GM12875 (cell line): ENCODE results near the gene CD2.

Experiments
- H3K4me3 ChIP-seq: one replicate; pipeline ENCODE4 v1.5.1; 2011; ENCODE audit warnings: low read depth, low read length, control low read depth
- TF ChIP-seq, protein P1 (sequence below): IDR thresholded peaks from 2 replicates; pipeline ENCODE4 v1.5.1; 2011; ENCODE audit warnings: low read depth, mild to moderate bottlenecking, control low read depth, inconsistent platforms, low read length, moderate library complexity, borderline replicate concordance; ENCODE audit not compliant: insufficient read depth

Gene CD2

GRCh38 chr1:116769561-116769977, 15.3 kb downstream of the CD2 start:
- H3K4me3 ChIP-seq, result no peak overlapping the region
- TF ChIP-seq, protein P1, sequence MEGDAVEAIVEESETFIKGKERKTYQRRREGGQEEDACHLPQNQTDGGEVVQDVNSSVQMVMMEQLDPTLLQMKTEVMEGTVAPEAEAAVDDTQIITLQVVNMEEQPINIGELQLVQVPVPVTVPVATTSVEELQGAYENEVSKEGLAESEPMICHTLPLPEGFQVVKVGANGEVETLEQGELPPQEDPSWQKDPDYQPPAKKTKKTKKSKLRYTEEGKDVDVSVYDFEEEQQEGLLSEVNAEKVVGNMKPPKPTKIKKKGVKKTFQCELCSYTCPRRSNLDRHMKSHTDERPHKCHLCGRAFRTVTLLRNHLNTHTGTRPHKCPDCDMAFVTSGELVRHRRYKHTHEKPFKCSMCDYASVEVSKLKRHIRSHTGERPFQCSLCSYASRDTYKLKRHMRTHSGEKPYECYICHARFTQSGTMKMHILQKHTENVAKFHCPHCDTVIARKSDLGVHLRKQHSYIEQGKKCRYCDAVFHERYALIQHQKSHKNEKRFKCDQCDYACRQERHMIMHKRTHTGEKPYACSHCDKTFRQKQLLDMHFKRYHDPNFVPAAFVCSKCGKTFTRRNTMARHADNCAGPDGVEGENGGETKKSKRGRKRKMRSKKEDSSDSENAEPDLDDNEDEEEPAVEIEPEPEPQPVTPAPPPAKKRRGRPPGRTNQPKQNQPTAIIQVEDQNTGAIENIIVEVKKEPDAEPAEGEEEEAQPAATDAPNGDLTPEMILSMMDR, result no peak

- no peak overlapping the region for H3K4me3 ChIP-seq
- TF ChIP-seq, protein P1, result no peak
These were observed 15.8 kb downstream of the CD2 start for GRCh38 chr1:116769994-116770393.

DNA sequence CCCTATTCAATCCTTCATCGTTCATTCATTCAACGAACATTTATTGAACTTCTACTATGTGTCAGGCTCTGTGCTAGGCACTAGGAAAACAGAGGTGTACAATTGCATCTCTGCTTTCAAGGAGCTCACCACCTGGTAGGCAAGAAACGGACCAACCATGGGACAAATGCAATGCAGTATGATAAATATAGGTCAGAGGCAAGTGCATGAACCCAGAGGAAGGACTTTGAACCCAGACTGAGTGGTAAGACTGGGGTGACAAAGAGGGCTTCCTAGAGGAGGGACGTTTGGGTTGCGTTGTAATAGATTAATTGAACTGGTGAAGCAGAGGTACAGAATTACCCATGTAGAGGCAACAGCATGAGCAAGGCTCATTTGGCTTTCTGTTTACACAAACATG, 16.4 kb downstream of the CD2 start:
- TF ChIP-seq, protein P1, result no peak
- no peak overlapping the region for H3K4me3 ChIP-seq

- TF ChIP-seq, protein P1, result no peak
- H3K4me3 ChIP-seq, result no peak overlapping the region
These were observed 17.9 kb downstream of the CD2 start for GRCh38 chr1:116771997-116772647.

- TF ChIP-seq, protein P1, result no peak
- H3K4me3 ChIP-seq, result no peak overlapping the region
These were observed 18.4 kb downstream of the CD2 start for GRCh38 chr1:116772648-116773045.

DNA sequence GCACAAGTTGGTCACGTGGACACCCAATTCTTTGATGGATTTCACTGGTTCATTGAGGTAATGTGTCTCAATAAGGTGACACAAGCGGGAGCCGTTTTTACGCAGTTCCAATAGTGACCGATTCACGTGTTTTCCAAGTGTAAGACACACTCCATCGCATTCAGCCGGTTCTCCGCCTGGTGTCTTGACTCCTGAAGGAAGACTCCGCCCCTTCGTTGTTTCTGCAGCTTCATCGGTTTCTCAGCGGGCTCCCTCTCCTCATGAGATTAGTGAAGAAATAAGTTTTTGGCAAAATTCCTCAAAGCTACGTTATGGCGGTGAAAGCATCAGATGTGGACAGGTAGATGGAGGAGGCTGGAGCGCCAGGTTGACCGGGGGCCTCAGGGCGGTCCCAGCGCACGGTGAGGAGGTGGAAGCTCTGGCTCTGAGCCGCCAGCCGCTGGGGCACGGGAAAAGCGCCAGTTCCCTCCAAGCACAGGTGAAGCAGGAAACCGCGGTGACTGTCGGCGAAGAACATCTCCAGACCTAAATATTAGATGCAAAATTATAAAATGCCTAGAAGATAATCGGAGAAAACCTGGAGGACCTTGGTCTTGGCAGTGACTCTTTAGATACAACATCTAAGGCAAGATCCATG, 21.0 kb downstream of the CD2 start:
- no peak overlapping the region for H3K4me3 ChIP-seq
- TF ChIP-seq, protein P1, result no peak
